GM12874 (cell line): ENCODE results near the gene SYT13.

Source experiments
- TF ChIP-seq, protein P1 (sequence below): IDR thresholded peaks from 2 replicates; pipeline ENCODE4 v1.5.1; 2011; ENCODE audit warnings: low read depth, mild to moderate bottlenecking, control low read depth, low read length, moderate library complexity; ENCODE audit not compliant: insufficient read depth

The SYT13 gene

DNA sequence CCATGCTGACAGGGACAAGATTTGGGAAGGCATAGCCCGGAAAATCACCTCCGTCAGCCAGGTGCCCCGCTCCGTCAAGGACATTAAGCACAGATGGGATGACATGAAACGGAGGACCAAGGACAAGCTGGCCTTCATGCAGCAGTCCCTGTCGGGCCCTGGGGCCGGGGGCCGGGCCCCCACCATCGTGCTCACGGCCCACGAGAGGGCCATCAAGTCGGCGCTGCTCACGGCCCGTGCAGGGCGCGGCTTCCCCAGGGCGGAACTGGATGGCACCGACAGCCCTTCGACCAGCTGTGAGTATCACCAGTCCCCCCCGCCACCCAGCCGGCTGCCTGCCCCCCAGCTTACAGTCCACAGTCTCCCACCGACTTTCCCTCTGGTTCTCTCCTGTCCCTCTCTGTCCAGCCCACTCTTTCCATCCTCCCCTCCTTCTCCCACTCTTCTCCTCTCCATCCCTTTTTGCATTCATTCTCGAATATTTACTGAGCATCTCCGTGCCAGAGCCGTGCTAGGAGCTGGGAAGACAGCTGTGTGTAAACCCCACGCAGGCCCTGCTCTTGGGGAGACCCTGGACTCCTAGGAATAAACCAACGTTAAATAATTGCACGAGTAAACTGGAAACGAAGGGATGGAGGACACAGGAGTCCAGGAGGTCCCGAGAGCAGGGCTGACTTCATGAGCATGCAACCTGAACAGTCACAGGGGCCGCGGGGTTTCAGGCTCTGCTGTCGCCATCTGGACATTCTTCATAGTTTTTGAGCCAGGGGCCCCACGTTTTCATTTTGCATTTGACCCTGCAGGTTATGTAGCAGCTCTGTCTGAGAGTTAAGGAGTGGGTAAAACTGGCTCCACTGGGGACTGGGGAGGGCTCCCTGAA lies 76.9 kb downstream of the SYT13 start:
- TF ChIP-seq, protein P1, sequence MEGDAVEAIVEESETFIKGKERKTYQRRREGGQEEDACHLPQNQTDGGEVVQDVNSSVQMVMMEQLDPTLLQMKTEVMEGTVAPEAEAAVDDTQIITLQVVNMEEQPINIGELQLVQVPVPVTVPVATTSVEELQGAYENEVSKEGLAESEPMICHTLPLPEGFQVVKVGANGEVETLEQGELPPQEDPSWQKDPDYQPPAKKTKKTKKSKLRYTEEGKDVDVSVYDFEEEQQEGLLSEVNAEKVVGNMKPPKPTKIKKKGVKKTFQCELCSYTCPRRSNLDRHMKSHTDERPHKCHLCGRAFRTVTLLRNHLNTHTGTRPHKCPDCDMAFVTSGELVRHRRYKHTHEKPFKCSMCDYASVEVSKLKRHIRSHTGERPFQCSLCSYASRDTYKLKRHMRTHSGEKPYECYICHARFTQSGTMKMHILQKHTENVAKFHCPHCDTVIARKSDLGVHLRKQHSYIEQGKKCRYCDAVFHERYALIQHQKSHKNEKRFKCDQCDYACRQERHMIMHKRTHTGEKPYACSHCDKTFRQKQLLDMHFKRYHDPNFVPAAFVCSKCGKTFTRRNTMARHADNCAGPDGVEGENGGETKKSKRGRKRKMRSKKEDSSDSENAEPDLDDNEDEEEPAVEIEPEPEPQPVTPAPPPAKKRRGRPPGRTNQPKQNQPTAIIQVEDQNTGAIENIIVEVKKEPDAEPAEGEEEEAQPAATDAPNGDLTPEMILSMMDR, result no peak

DNA sequence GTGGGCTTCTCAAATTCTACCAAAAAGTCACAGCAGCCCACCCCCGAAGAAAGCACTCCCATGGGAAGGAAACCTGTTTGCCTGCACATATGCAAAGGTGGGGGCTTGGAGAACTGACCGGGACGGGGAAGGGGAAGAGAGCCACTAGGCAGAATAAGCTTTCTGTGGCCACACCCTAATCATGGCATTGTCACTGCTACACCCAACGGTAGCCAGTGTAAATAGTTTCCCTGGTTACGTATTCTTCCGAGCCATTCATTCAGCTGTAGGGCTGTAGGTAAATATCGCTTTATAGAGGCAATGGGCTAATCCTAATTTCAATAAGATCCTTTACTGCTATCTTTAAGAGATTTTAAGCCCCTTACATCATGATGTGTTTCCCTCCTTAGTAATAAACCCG lies 78.0 kb downstream of the SYT13 start:
- TF ChIP-seq, protein P1, result no peak

DNA sequence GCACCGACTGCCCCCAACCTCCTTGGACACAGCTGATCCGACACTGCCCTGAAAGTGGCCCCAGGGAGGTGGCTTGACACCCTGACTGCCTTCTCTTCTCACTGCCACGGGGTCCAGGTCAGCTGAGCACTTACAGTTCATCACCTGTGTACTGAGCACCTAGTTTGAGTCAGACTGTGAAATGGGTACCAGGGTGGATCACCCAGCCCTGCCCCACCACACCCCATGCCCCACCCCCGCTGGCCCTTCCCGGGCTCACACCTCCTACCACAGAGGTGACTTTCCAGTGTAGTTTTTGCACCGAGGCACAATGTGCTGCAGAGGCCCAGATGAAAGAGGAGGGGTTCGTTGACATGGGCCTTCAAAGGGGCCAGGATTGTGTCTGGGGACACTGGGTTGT lies 80.2 kb downstream of the SYT13 start:
- TF ChIP-seq, protein P1, result no peak

DNA sequence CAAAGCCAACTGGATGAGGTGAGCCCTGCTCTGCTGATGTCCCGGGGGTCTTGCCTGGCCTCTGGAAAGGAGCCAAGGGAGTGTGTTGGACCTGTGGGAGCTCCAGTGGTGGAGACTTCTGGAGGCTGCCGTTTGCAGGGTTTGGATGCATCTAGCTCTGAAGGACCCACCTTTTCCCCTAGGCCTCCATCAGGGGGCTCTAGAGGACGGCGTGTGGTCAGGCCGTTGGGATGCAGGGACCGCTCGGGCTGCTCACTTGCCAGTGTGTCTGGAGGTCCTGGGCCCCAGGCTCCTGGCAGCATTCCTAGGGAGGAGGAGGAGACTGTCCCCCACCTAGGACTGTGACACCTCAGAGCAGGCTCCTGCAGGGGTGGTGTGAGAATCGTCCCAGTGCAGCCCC lies 81.4 kb downstream of the SYT13 start:
- TF ChIP-seq, protein P1, result no peak

DNA sequence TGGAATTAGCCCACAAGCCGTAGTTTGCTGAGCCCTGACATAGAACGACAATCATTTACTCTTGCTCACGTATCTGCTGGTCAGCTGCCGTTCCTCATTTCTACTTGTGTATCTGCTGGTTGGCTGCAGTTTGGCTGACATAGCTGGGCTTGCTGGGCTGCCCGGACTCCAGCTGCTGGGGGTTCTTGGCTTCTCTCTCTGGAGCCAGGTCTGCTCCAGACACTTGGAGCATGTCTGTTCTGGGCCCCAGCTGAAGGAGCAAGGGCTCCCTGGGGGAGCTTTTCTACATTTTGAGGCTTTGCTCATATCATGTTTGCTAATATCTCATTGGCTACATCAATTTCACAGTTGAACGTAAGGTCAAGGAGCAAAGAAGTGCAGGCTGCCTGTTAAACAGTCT lies 92.4 kb downstream of the SYT13 start:
- TF ChIP-seq, protein P1, result no peak
